ENCODE measurements around the gene PPP1R12A. TPM values are rescaled to one million over a fixed set of nuclear protein-coding genes. Genes with fewer than 3 reads are reported as not detected.
"Not testable (repeated sequence)": the region's sequence is repeated elsewhere in the genome, so short reads cannot be mapped to it uniquely, and the experiment has no call there.

Gene PPP1R12A
- total RNA-seq, 2 donors from 2014 or later: 64.3 to 70.7 TPM

DNA sequence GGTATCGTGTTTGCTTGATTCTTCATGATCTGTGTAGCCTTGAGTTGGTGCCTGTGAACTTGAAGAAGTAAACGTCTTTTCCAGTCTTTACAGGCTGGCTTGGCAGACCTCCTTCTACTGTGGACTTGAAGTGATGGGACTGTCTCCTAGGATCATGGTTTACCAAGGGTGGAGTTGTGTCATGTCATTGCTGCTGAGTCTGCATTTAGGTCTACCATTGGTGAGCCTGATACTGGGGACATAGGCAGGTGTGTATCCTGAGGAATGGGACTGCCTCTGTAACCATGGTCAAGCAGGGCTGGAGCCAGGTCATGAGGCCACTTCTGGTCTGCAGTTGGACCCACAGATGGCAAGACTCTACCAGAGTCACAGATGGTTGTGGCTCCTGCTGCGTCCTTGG lies 20.7 kb upstream of the PPP1R12A start:
- no peaks in the 10 kb centered on the region for H3K27me3 ChIP-seq
- TF ChIP-seq, protein P1, sequence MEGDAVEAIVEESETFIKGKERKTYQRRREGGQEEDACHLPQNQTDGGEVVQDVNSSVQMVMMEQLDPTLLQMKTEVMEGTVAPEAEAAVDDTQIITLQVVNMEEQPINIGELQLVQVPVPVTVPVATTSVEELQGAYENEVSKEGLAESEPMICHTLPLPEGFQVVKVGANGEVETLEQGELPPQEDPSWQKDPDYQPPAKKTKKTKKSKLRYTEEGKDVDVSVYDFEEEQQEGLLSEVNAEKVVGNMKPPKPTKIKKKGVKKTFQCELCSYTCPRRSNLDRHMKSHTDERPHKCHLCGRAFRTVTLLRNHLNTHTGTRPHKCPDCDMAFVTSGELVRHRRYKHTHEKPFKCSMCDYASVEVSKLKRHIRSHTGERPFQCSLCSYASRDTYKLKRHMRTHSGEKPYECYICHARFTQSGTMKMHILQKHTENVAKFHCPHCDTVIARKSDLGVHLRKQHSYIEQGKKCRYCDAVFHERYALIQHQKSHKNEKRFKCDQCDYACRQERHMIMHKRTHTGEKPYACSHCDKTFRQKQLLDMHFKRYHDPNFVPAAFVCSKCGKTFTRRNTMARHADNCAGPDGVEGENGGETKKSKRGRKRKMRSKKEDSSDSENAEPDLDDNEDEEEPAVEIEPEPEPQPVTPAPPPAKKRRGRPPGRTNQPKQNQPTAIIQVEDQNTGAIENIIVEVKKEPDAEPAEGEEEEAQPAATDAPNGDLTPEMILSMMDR (IDR thresholded peaks at IDR 0.05): no peak
- no peak overlapping the region for H3K4me3 ChIP-seq
- H3K4me1 ChIP-seq: peaks cover 0 to 6% of the 10 kb centered on the region in 2 donors
- no peak for DNase-seq (ENCODE audit: low spot score)
- no peaks in the 10 kb centered on the region for H3K36me3 ChIP-seq
- H3K9me3 ChIP-seq: peaks cover 0 to 19% of the 10 kb centered on the region in 2 donors
- no peak overlapping the region for H3K27ac ChIP-seq

DNA sequence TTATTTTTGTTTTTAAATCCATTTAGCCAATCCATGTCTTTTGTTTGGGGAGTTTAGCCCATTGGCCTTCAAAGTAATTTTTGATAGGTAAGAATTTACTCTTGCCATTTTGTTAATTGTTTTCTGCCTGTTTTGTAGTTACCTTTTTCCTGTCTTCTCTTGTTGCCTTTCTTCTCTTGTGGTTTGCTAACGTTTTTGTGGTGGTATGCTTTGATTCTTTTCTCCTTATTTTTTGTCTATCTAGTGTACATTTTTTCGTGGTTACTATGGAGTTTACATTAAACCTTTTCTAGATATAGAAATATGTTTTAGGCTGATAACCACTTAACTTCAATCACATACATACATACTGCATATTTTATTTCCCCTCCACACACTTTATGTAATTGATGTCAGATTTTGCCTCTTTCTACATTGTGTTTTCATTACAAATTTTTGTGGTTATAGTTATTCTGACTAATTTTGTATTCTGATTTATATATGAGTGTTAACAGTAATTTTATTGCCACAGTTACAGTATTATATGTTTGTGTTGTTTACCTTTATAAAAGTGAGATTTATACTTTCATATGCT lies 19.2 kb upstream of the PPP1R12A start:
- peaks cover 0 to 19% of the 10 kb centered on the region in 2 donors for H3K9me3 ChIP-seq
- TF ChIP-seq, protein P1 (IDR thresholded peaks at IDR 0.05): no peak
- no peak overlapping the region for H3K27ac ChIP-seq
- H3K36me3 ChIP-seq: no peaks in the 10 kb centered on the region
- no peaks in the 10 kb centered on the region for H3K4me1 ChIP-seq
- no peaks in the 10 kb centered on the region for H3K27me3 ChIP-seq
- DNase-seq (ENCODE audit: low spot score): no peak
- no peak overlapping the region for H3K4me3 ChIP-seq

DNA sequence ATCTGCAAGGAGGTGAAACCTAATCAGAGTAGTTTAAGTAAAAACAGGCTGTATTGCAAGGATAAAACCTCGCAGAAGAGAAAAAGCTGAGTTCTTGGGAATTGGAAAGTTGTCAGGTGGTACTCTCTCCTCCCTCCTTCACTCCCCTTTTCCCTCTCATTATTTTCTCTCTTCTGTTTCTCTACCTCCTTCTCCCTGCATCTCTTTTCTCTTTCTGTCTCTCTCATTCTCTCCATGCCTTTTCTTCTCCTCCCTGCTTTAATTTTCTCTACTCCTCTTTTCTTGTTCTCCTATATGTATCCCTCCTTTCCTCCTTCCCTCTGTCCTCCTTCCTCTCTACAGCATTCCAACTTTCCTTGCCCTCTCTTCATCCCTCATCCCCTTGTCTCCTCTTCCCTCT lies 14.2 kb upstream of the PPP1R12A start:
- Histone ChIP-seq H3K27ac (no peak overlapping the region), H3K36me3 (no peaks in the 10 kb centered on the region), H3K27me3 (no peaks in the 10 kb centered on the region), H3K4me1 (no peaks in the 10 kb centered on the region), H3K4me3 (no peak overlapping the region), H3K9me3 (no peaks in the 10 kb centered on the region)
- TF ChIP-seq, protein P1 (IDR thresholded peaks at IDR 0.05): no peak
- no peak for DNase-seq (ENCODE audit: low spot score)

DNA sequence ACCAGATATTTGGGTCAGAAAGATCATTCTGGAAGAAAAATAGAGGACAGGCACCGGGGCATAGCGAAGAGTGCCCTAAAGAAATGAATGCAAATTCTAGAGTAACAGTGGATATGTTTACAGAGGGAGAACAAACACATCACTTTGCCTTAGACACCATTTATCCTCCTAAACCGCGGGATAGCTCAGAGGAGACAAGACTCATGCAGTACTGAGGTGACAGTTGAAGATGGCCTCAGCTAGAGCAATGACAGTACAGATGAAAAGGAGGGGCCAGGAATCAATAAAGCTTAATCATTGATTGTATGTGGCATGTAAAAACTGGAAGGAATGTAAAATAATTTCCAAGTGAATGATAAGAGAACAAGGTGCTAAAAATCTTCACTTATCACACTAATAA lies 10.5 kb upstream of the PPP1R12A start:
- Histone ChIP-seq H3K4me3 (no peak overlapping the region), H3K4me1 (no peaks in the 10 kb centered on the region), H3K27me3 (no peaks in the 10 kb centered on the region), H3K27ac (no peak overlapping the region), H3K36me3 (no peaks in the 10 kb centered on the region), H3K9me3 (no peaks in the 10 kb centered on the region)
- no peak for DNase-seq (ENCODE audit: low spot score)
- TF ChIP-seq, protein P1 (IDR thresholded peaks at IDR 0.05): no peak

DNA sequence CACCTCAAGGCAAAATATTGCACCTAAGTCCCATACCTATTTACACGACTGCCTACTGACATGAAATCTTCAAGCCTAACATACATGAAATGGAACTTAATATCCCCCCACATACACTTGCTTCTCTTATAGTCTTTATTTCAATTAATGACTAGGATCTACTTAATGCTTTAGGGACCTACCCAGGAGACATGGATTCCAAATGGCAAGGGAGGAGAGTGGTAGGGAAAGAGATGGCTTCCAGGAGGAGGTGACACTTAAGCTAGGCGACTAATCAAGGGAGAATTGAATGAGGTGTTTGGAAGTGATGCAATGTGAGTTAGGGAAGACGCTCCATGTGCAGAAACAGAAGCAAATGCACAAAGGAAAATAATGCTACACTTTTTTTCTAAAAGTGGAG lies 9.7 kb upstream of the PPP1R12A start:
- Histone ChIP-seq H3K27ac (no peak overlapping the region), H3K4me3 (no peak overlapping the region), H3K36me3 (no peaks in the 10 kb centered on the region), H3K27me3 (no peaks in the 10 kb centered on the region), H3K4me1 (no peaks in the 10 kb centered on the region), H3K9me3 (no peaks in the 10 kb centered on the region)
- TF ChIP-seq, protein P1 (IDR thresholded peaks at IDR 0.05): no peak
- DNase-seq (ENCODE audit: low spot score): no peak

DNA sequence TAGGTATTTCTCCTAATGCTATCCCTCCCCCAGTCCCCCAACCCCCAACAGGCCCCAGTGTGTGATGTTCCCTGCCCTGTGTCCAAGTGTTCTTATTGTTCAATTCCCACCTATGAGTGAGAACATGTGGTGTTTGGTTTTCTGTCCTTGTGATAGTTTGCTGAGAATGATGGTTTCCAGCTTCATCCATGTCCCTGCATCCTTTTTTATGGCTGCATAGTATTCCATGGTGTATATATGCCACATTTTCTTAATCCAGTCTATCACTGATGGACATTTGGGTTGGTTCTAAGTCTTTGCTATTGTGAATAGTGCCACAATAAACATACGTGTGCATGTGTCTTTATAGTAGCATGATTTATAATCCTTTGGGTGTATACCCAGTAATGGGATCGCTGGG lies 7.9 kb upstream of the PPP1R12A start:
- not testable (repeated sequence) for H3K4me1 ChIP-seq; H3K4me3 ChIP-seq; DNase-seq (ENCODE audit: low spot score); H3K27me3 ChIP-seq; H3K27ac ChIP-seq; H3K9me3 ChIP-seq; H3K36me3 ChIP-seq
